ENCODE results near the gene ODAD2. TPM values are rescaled to one million over a fixed set of nuclear protein-coding genes. Genes with fewer than 3 reads are reported as not detected.

Gene ODAD2
- total and polyA plus RNA-seq, 11 donors, result 0.21 to 1.5 (median 0.64) TPM; not detected in 6

GRCh38 chr10:27857616-27858015 lies 141.3 kb downstream of the ODAD2 start:
- H3K27ac ChIP-seq, result no peak overlapping the region
- 5 to 21% (median 16%) methylated on average over 8 of the region's 8 CpGs for WGBS, 4 donors
- no peak overlapping the region for H3K4me3 ChIP-seq
- no peaks in the 10 kb centered on the region for H3K9me3 ChIP-seq
- peaks cover 0 to 5% (median 0%) of the 10 kb centered on the region in 12 donors for H3K4me1 ChIP-seq
- no peaks in the 10 kb centered on the region for H3K27me3 ChIP-seq
- intact Hi-C loops (cut with DNase I), result no loop called here
- TF ChIP-seq POLR2A (IDR thresholded peaks at IDR 0.05) (no peak), CTCF (IDR thresholded peaks at IDR 0.05) (no peak)
- ATAC-seq (no peak), DNase-seq (no peak)
- H3K36me3 ChIP-seq, result no peaks in the 10 kb centered on the region

GRCh38 chr10:27844223-27844622 lies 154.7 kb downstream of the ODAD2 start:
- WGBS, 4 donors, result 54 to 85% (median 72%) methylated on average over 1 of the region's 1 CpG
- no peaks in the 10 kb centered on the region for H3K4me1 ChIP-seq
- DNase-seq (no peak), ATAC-seq (peak in 3 of 4 donors; percentile 56 to 72 (median 60))
- intact Hi-C loops (cut with DNase I), result no loop called here
- no peak for TF ChIP-seq POLR2A (IDR thresholded peaks at IDR 0.05)
- TF ChIP-seq CTCF (IDR thresholded peaks at IDR 0.05), result no peak
- peak overlapping the region in 1 of 12 donors; percentile 2 for H3K27ac ChIP-seq
- no peaks in the 10 kb centered on the region for H3K36me3 ChIP-seq
- H3K4me3 ChIP-seq, result no peak overlapping the region
- H3K27me3 ChIP-seq, result no peaks in the 10 kb centered on the region
- H3K9me3 ChIP-seq, result peaks cover 0 to 10% (median 0%) of the 10 kb centered on the region in 12 donors

GRCh38 chr10:27838901-27839300 lies 160.0 kb downstream of the ODAD2 start:
- intact Hi-C loops (cut with DNase I), result no loop called here
- no peak overlapping the region for H3K4me3 ChIP-seq
- ATAC-seq (no peak), DNase-seq (no peak)
- TF ChIP-seq CTCF (IDR thresholded peaks at IDR 0.05) (no peak), POLR2A (IDR thresholded peaks at IDR 0.05) (no peak)
- H3K4me1 ChIP-seq, result no peaks in the 10 kb centered on the region
- no peak overlapping the region for H3K27ac ChIP-seq
- no peaks in the 10 kb centered on the region for H3K36me3 ChIP-seq
- WGBS, 4 donors, result 51 to 63% (median 62%) methylated on average over 8 of the region's 8 CpGs
- H3K9me3 ChIP-seq, result no peaks in the 10 kb centered on the region
- peaks cover 0 to 2% (median 0%) of the 10 kb centered on the region in 9 donors for H3K27me3 ChIP-seq

- Histone ChIP-seq H3K9me3 (no peaks in the 10 kb centered on the region), H3K27ac (no peak overlapping the region), H3K36me3 (no peaks in the 10 kb centered on the region), H3K4me3 (no peak overlapping the region), H3K4me1 (no peaks in the 10 kb centered on the region), H3K27me3 (peaks cover 0 to 2% (median 0%) of the 10 kb centered on the region in 9 donors)
- intact Hi-C loops (cut with DNase I), result no loop called here
- DNase-seq (no peak), ATAC-seq (no peak)
- WGBS, 4 donors, result 45 to 60% (median 48%) methylated on average over 4 of the region's 4 CpGs
- TF ChIP-seq CTCF (IDR thresholded peaks at IDR 0.05) (no peak), POLR2A (IDR thresholded peaks at IDR 0.05) (no peak)
These were observed 160.5 kb downstream of the ODAD2 start for GRCh38 chr10:27838361-27838760.

Measured in heart left ventricle (tissue), 16 donors.